OCI-LY3 (cell line): ENCODE data around the gene WDR5B.
"Not testable (repeated sequence)": the region's sequence is repeated elsewhere in the genome, so short reads cannot be mapped to it uniquely, and the experiment has no call there.

ENCODE experiments used
- H2AFZ ChIP-seq: fragments of 200-600, 300-600 bp; shearing (Covaris generic); 2 replicates; pipeline ENCODE4 v1.6.0; 2014; ENCODE audit warnings: antibody characterized with exemption, low read depth, low read length
- H3K27ac ChIP-seq: fragments of 200-600, 300-600 bp; sonication (generic); 2 replicates; pipeline ENCODE4 v1.5.1; 2014; ENCODE audit warnings: mild to moderate bottlenecking, low read length, moderate library complexity, mixed read lengths
- H3K27me3 ChIP-seq: fragments of 200-600, 300-600 bp; sonication (generic); 2 replicates; pipeline ENCODE4 v1.6.1; 2014; ENCODE audit warnings: low read depth, low read length, mixed read lengths
- H3K36me3 ChIP-seq: fragments of 200-600, 300-600 bp; sonication (generic); replicated peaks from 2 replicates; pipeline ENCODE3; 2014; ENCODE audit warnings: low read depth, low read length, mixed read lengths
- H3K4me1 ChIP-seq: fragments of 300-600, 200-600 bp; sonication (generic); 2 replicates; pipeline ENCODE4 v1.6.1; 2014; ENCODE audit warnings: low read length, mixed read lengths
- H3K4me2 ChIP-seq: fragments of 200-600, 300-600 bp; sonication (generic); 2 replicates; pipeline ENCODE4 v1.6.1; 2014; ENCODE audit warnings: low read length, mixed read lengths
- H3K4me3 ChIP-seq: fragments of 300-600, 200-600 bp; sonication (generic); 2 replicates; pipeline ENCODE4 v1.5.1; 2014; ENCODE audit warnings: antibody characterized with exemption, mild to moderate bottlenecking, low read length, moderate library complexity
- H3K79me2 ChIP-seq: fragments of 300-600, 200-600 bp; shearing (Covaris generic); 2 replicates; pipeline ENCODE4 v1.6.1; 2014; ENCODE audit warnings: mild to moderate bottlenecking, low read length, mixed read lengths
- H3K9ac ChIP-seq: fragments of 300-600, 200-600 bp; shearing (Covaris generic); 2 replicates; pipeline ENCODE4 v1.6.0; 2014; ENCODE audit warnings: mild to moderate bottlenecking, low read length, moderate library complexity
- H3K9me3 ChIP-seq: fragments of 200-600, 300-600 bp; shearing (Covaris generic); 2 replicates; pipeline ENCODE4 v1.6.1; 2014; ENCODE audit warnings: low read length, mixed read lengths; ENCODE audit not compliant: insufficient read depth
- H4K20me1 ChIP-seq: fragments of 200-600, 300-600 bp; sonication (generic); 2 replicates; pipeline ENCODE4 v1.6.1; 2016; ENCODE audit warnings: low read length, mixed read lengths; ENCODE audit not compliant: insufficient read depth
- EZH2phosphoT487 ChIP-seq: fragments of 200-600 bp; shearing (Covaris generic); IDR thresholded peaks from 2 replicates; pipeline ENCODE4 v1.6.1; 2018; ENCODE audit warnings: antibody characterized with exemption, mixed run types, low read depth
- TF ChIP-seq, protein P1 (sequence below): fragments of 200-600, 300-600 bp; sonication (generic); IDR thresholded peaks from 2 replicates; pipeline ENCODE4 v1.5.1; 2014; ENCODE audit warnings: antibody characterized with exemption, low read length, low read depth

Gene WDR5B

DNA sequence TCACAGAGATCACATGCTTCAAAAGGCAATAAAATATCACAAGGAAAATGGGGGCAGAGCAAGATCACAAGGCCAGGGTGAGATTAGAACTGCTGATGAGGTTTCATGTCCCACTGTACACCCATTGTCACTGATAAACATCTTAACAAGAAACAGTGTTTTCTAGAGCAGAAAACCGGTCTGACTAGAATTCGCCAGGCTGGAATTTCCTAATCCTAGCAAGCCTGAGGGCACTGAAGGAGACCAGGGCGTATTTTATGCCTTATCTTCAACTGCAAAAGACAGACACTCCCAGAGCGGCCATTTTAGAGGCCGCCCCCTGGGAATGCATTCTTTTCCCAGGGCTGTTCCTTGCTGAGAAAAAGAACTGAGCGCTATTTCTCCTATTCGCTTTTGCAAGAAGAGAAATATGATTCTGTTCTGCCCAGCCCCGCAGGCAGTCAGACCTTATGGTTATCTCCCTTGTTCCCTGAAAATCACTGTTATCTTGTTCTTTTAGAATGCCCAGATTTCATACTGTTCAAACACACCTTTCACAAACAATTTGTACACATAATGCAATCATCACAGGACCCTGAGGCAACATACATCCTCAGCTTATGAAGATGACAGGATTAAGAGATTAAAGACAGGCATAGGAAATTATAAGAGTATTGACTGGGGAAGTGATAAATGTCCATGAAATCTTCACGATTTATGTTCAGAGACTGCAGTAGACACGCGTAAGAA lies 28.1 kb upstream of the WDR5B start:
- not testable (repeated sequence) for H4K20me1 ChIP-seq, H3K9me3 ChIP-seq, H3K4me2 ChIP-seq, H3K27ac ChIP-seq, H3K4me3 ChIP-seq, H3K4me1 ChIP-seq, H3K27me3 ChIP-seq, H2AFZ ChIP-seq, H3K9ac ChIP-seq, H3K79me2 ChIP-seq
- peaks cover 22% of the 10 kb centered on the region for H3K36me3 ChIP-seq

DNA sequence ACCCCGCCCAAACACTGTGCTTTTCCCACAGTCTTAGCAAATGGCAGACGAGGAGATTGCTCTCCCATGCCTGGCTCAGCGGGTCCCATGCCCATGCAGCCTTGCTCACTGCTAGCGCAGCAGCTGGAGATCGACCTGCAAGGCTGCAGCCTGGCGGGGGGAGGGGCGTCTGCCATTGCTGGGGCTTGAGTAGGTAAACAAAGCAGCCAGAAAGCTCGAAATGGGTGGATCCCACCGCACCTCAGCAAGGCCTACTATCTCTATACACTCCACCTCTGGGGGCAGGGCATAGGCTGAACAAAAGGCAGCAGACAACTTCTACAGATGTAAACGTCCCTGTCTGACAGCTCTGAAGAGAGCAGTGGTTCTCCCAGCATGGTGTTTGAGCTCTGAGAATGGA lies 27.2 kb upstream of the WDR5B start:
- Histone ChIP-seq H3K4me3 (no peak overlapping the region), H3K9me3 (no peaks in the 10 kb centered on the region), H3K4me1 (no peaks in the 10 kb centered on the region; the same call in 1 of the 2 replicates), H2AFZ (no peak overlapping the region), H3K27me3 (no peaks in the 10 kb centered on the region), H3K36me3 (peaks cover 19% of the 10 kb centered on the region), H3K79me2 (peaks cover 2% of the 10 kb centered on the region; the same call in 1 of the 2 replicates), H3K9ac (no peak overlapping the region), H4K20me1 (no peaks in the 10 kb centered on the region), H3K4me2 (no peak overlapping the region), H3K27ac (no peak overlapping the region)
- TF ChIP-seq, protein P1, sequence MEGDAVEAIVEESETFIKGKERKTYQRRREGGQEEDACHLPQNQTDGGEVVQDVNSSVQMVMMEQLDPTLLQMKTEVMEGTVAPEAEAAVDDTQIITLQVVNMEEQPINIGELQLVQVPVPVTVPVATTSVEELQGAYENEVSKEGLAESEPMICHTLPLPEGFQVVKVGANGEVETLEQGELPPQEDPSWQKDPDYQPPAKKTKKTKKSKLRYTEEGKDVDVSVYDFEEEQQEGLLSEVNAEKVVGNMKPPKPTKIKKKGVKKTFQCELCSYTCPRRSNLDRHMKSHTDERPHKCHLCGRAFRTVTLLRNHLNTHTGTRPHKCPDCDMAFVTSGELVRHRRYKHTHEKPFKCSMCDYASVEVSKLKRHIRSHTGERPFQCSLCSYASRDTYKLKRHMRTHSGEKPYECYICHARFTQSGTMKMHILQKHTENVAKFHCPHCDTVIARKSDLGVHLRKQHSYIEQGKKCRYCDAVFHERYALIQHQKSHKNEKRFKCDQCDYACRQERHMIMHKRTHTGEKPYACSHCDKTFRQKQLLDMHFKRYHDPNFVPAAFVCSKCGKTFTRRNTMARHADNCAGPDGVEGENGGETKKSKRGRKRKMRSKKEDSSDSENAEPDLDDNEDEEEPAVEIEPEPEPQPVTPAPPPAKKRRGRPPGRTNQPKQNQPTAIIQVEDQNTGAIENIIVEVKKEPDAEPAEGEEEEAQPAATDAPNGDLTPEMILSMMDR = no peak
- no peak for TF ChIP-seq EZH2phosphoT487

DNA sequence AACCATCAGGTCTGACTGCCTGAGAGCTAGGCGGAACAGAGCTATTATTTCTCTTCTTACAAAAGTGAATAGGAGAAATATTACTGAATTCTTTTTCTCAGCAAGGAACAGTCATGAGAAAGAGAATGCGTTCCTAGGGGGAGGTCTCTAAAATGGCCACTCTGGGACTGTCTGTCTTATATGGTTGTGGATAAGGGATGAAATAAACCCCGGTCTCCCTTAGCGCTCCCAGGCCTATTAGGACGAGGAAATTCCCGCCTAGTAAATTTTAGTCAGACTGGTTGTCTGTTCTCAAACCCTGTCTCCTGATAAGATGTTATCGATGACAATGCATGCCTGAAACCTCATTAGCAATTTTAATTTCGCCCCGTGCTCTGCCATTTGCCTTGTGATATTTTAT lies 20.1 kb upstream of the WDR5B start:
- TF ChIP-seq, protein P1 = no peak
- TF ChIP-seq EZH2phosphoT487 = no peak
- H3K79me2 ChIP-seq = no peaks in the 10 kb centered on the region
- no peaks in the 10 kb centered on the region for H3K9me3 ChIP-seq
- H3K4me3 ChIP-seq = no peak overlapping the region
- no peaks in the 10 kb centered on the region for H3K27me3 ChIP-seq
- H3K4me1 ChIP-seq = no peaks in the 10 kb centered on the region; the same call in 1 of the 2 replicates
- no peak overlapping the region for H3K27ac ChIP-seq
- no peaks in the 10 kb centered on the region for H4K20me1 ChIP-seq
- H3K36me3 ChIP-seq = peaks cover 38% of the 10 kb centered on the region
- H3K4me2 ChIP-seq = no peak overlapping the region
- H3K9ac ChIP-seq = no peak overlapping the region
- no peak overlapping the region for H2AFZ ChIP-seq

DNA sequence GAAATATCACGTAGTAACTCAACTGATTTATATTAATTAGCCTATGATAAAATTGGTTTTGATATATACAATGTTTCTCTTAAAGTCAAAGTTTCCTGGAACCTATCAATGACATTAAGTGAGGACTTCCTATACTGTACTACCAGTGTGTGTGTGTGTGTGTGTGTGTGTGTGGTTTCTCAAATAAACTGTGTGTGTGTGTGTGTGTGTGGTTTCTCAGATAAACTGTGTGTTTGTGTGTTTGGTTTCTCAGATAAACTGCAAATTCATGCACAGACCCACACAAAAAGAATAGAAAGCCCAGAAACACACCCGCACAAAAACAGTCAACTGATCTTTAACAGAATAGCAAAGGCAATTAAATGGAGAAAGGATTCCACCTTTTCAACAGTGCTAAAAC lies 14.5 kb upstream of the WDR5B start:
- Histone ChIP-seq H2AFZ (no peak overlapping the region), H3K27ac (no peak overlapping the region), H3K4me3 (no peak overlapping the region), H3K36me3 (peaks cover 54% of the 10 kb centered on the region), H3K79me2 (no peaks in the 10 kb centered on the region), H3K27me3 (no peaks in the 10 kb centered on the region), H3K9ac (no peak overlapping the region), H4K20me1 (no peaks in the 10 kb centered on the region), H3K4me2 (no peak overlapping the region), H3K4me1 (peaks cover 12% of the 10 kb centered on the region), H3K9me3 (no peaks in the 10 kb centered on the region)
- TF ChIP-seq, protein P1 = no peak
- no peak for TF ChIP-seq EZH2phosphoT487
